KMS-11 (cell line): ENCODE results near the gene IFIH1.

ENCODE experiments used
- H2AFZ ChIP-seq: fragments of 200-600 bp; sonication (generic); 2 replicates; pipeline ENCODE4 v1.6.1; 2016; ENCODE audit warnings: antibody characterized with exemption, mixed run types, low read depth
- H3K27ac ChIP-seq: fragments of 200-600 bp; sonication (generic); 2 replicates; pipeline ENCODE4 v1.6.1; 2016; ENCODE audit warnings: mild to moderate bottlenecking, mixed run types
- H3K27me3 ChIP-seq: fragments of 200-600 bp; sonication (generic); 2 replicates; pipeline ENCODE4 v1.6.1; 2017; ENCODE audit warnings: mild to moderate bottlenecking, low read depth, mixed run types, moderate library complexity; ENCODE audit not compliant: insufficient read depth
- H3K36me3 ChIP-seq: fragments of 200-600 bp; sonication (generic); 2 replicates; pipeline ENCODE4 v1.6.1; 2017; ENCODE audit warnings: mild to moderate bottlenecking, mixed run types; ENCODE audit not compliant: insufficient read depth
- H3K4me1 ChIP-seq: fragments of 200-600 bp; sonication (generic); 2 replicates; pipeline ENCODE4 v1.6.1; 2016; ENCODE audit warnings: mild to moderate bottlenecking, low read depth, mixed run types; ENCODE audit not compliant: poor library complexity, severe bottlenecking
- H3K4me2 ChIP-seq: fragments of 200-600 bp; sonication (generic); 2 replicates; pipeline ENCODE4 v1.7.0; 2016; ENCODE audit warnings: mild to moderate bottlenecking, mixed run types
- H3K4me3 ChIP-seq: fragments of 200-600 bp; sonication (generic); IDR thresholded peaks from 2 replicates; pipeline ENCODE4 v1.6.1; 2017; ENCODE audit warnings: low read depth, low read length, mixed read lengths; ENCODE audit not compliant: insufficient read depth
- H3K79me2 ChIP-seq: fragments of 200-600 bp; sonication (generic); 2 replicates; pipeline ENCODE4 v1.6.1; 2016; ENCODE audit warnings: low read depth, mixed run types; ENCODE audit not compliant: insufficient read depth
- H3K9ac ChIP-seq: fragments of 200-600 bp; sonication (generic); 2 replicates; pipeline ENCODE4 v1.6.1; 2016; ENCODE audit warnings: mild to moderate bottlenecking, mixed run types
- H4K20me1 ChIP-seq: fragments of 200-600 bp; sonication (generic); 2 replicates; pipeline ENCODE4 v1.6.1; 2016; ENCODE audit warnings: mild to moderate bottlenecking, mixed run types; ENCODE audit not compliant: insufficient read depth
- TF ChIP-seq, protein P1 (sequence below): fragments of 200-600 bp; sonication (generic); conservative IDR thresholded peaks from 2 replicates; pipeline ENCODE4 v1.6.1; 2017; ENCODE audit warnings: low read depth, mild to moderate bottlenecking, antibody characterized with exemption, low read length, moderate library complexity, mixed read lengths

IFIH1 gene

GRCh38 chr2:162301151-162301804, 17.2 kb downstream of the IFIH1 start:
- H3K27ac ChIP-seq = no peak overlapping the region
- H2AFZ ChIP-seq = no peak overlapping the region
- H4K20me1 ChIP-seq = no peaks in the 10 kb centered on the region
- H3K4me3 ChIP-seq = no peak overlapping the region
- TF ChIP-seq, protein P1, sequence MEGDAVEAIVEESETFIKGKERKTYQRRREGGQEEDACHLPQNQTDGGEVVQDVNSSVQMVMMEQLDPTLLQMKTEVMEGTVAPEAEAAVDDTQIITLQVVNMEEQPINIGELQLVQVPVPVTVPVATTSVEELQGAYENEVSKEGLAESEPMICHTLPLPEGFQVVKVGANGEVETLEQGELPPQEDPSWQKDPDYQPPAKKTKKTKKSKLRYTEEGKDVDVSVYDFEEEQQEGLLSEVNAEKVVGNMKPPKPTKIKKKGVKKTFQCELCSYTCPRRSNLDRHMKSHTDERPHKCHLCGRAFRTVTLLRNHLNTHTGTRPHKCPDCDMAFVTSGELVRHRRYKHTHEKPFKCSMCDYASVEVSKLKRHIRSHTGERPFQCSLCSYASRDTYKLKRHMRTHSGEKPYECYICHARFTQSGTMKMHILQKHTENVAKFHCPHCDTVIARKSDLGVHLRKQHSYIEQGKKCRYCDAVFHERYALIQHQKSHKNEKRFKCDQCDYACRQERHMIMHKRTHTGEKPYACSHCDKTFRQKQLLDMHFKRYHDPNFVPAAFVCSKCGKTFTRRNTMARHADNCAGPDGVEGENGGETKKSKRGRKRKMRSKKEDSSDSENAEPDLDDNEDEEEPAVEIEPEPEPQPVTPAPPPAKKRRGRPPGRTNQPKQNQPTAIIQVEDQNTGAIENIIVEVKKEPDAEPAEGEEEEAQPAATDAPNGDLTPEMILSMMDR = peak; percentile 85
- H3K36me3 ChIP-seq = no peaks in the 10 kb centered on the region
- 0 out of 2 replicates have a peak overlapping the region, but pooled peaks have one; percentile 9 for H3K4me2 ChIP-seq
- H3K9ac ChIP-seq = no peak overlapping the region
- H3K27me3 ChIP-seq = no peaks in the 10 kb centered on the region
- H3K79me2 ChIP-seq = no peaks in the 10 kb centered on the region
- H3K4me1 ChIP-seq = peaks cover 3% of the 10 kb centered on the region

DNA sequence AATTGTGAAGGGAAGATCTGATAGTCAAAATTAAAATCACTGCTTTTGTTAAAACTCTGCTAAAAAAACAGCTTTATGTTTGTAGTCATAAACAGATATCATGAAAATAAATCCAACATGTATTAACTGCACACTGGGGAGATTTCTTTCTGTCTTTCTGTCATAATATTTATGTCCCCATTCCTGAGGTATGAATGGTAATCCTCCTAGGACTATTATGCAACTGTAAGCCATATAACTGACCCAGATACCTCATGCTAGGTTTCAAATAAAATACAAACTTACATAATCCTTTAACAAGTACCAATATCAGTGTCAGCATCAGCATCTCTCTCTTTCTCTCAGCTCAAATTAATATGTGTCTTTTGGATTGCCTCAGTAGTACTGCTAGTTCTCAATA, 18.2 kb downstream of the IFIH1 start:
- H3K4me2 ChIP-seq = no peak overlapping the region
- H3K27me3 ChIP-seq = no peaks in the 10 kb centered on the region
- no peak overlapping the region for H3K27ac ChIP-seq
- no peaks in the 10 kb centered on the region for H4K20me1 ChIP-seq
- no peaks in the 10 kb centered on the region for H3K79me2 ChIP-seq
- no peak overlapping the region for H2AFZ ChIP-seq
- H3K4me1 ChIP-seq = peaks cover 3% of the 10 kb centered on the region
- H3K36me3 ChIP-seq = no peaks in the 10 kb centered on the region
- no peak overlapping the region for H3K4me3 ChIP-seq
- no peak overlapping the region for H3K9ac ChIP-seq
- TF ChIP-seq, protein P1 = no peak

DNA sequence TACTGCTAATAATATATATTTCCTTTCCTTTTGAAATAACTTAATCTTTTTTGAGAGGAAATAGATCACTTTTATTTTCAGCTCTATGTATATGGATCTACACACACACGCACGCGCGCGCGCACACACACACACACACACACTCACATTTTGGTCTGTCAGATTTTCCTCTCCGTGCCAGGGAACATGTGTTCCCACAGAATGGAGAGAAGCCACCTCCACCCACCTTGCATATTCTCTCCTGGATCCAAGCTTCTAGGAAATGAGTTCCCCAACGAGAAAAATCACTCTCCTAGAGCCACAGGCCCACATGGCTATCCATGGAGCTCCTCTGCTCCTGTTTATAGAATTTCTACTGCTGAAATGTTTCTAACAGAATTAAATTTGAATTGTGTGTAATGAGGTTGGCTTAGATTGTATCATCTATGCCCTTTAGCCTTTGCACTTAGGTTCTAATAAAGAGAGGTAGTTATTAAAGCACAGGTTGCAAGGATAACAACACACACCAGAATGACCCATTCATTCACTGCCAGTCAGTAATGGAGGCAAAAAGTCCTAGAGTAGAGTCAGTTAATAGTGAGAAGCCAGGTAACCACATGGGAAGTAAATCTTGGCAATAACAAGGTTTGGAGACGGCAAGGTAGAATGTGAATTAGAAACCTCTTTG, 19.7 kb downstream of the IFIH1 start:
- TF ChIP-seq, protein P1 = no peak
- peaks cover 3% of the 10 kb centered on the region for H3K4me1 ChIP-seq
- no peaks in the 10 kb centered on the region for H3K79me2 ChIP-seq
- H3K4me3 ChIP-seq = no peak overlapping the region
- H3K4me2 ChIP-seq = no peak overlapping the region
- no peak overlapping the region for H3K27ac ChIP-seq
- no peaks in the 10 kb centered on the region for H4K20me1 ChIP-seq
- H3K27me3 ChIP-seq = no peaks in the 10 kb centered on the region
- no peaks in the 10 kb centered on the region for H3K36me3 ChIP-seq
- no peak overlapping the region for H3K9ac ChIP-seq
- no peak overlapping the region for H2AFZ ChIP-seq

DNA sequence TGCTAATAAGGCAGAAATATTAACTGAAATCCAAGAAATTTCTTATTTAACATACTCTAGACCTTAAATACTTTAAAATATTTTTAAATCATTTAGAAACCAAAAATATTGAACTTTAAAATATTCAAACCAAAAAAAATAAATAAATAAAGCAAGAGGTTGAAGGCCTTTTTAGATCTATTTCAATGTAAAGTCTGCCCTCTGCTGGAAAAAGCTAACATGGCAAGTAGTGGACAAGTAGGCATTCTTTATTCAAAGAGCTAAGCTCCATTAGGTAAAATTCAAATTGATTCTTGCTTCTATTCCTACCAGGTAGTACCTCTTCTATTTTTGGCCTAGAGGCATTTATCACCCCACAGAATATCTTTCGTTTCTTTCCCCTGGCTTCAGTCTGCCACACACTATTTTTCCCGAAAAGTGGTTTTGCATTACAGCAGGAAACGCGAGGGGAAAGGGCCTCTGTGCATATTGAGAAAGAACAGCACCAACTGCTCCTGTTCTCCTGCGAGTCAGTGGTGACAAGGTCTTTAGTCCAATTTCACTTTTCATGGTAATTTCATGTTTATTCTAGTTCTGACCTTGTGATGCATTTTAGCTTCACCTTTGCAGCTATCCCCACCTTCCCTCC, 20.4 kb downstream of the IFIH1 start:
- Histone ChIP-seq H3K27ac (no peak overlapping the region), H4K20me1 (no peaks in the 10 kb centered on the region), H2AFZ (no peak overlapping the region), H3K4me1 (peaks cover 3% of the 10 kb centered on the region), H3K27me3 (no peaks in the 10 kb centered on the region), H3K9ac (no peak overlapping the region), H3K79me2 (no peaks in the 10 kb centered on the region), H3K4me2 (no peak overlapping the region), H3K36me3 (no peaks in the 10 kb centered on the region), H3K4me3 (no peak overlapping the region)
- TF ChIP-seq, protein P1 = peak; percentile 76
